Breast epithelium (tissue), 3 donors: ENCODE results near the gene TMTC2.

ENCODE experiments used
- CTCF ChIP-seq, 3 donors: fragments of 450-650 bp; IDR thresholded peaks; one replicate each; pipeline ENCODE4 v1.5.1; 2016 to 2017; ENCODE audit warnings: antibody characterized with exemption in 3 of 3, mild to moderate bottlenecking in 3 of 3, moderate library complexity in 3 of 3
- POLR2A ChIP-seq: fragments of 450-650 bp; IDR thresholded peaks from one replicate; pipeline ENCODE4 v1.6.1; 2016; ENCODE audit warnings: antibody characterized with exemption, mild to moderate bottlenecking, moderate library complexity

DNA sequence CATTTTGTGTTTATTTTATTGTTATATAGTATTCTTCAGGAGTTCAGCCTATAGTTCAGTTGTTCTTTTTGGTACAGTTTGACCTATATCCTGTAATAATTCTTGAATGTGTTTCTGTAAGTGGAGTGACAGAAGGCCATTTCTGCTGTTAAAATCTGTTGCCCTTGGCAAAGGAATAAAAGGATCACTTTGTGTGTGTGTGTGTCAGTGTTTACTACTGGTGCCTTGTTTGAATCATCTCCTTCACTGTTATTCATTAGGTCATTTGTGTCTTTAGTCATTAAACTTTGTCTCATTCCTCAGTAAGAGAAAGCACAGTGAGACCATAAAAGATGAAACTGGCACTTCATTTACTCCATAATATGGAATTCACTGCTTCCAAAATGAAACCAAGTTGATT lies 130.7 kb downstream of the TMTC2 start:
- TF ChIP-seq CTCF (IDR thresholded peaks at IDR 0.05) (no peak), POLR2A (no peak)
